ENCODE results near the gene ANGPTL4. TPM values are rescaled to one million over a fixed set of nuclear protein-coding genes. Genes with fewer than 3 reads are reported as not detected.
"Not testable (repeated sequence)": the region's sequence is repeated elsewhere in the genome, so short reads cannot be mapped to it uniquely, and the experiment has no call there.

The ANGPTL4 gene
- total RNA-seq, 1 donor from 2014 or later = 6.3 TPM

GRCh38 chr19:8377598-8377997 lies 13.6 kb downstream of the ANGPTL4 start:
- ATAC-seq (no peak), DNase-seq (no peak)
- H3K36me3 ChIP-seq = no peaks in the 10 kb centered on the region
- H3K4me1 ChIP-seq = no peaks in the 10 kb centered on the region
- H3K4me3 ChIP-seq = no peak overlapping the region
- TF ChIP-seq CTCF (IDR thresholded peaks at IDR 0.05) = no peak
- H3K27me3 ChIP-seq = no peaks in the 10 kb centered on the region
- intact Hi-C loops (cut with DNase I) = no loop called here
- no peaks in the 10 kb centered on the region for H3K9me3 ChIP-seq
- H3K27ac ChIP-seq = no peak overlapping the region

- H3K36me3 ChIP-seq; H3K27me3 ChIP-seq; H3K4me1 ChIP-seq; H3K9me3 ChIP-seq; H3K4me3 ChIP-seq; ATAC-seq; DNase-seq; intact Hi-C loops (cut with DNase I); H3K27ac ChIP-seq: not testable (repeated sequence)
Observed at GRCh38 chr19:8379156-8379891, 15.4 kb downstream of the ANGPTL4 start.

- intact Hi-C loops (cut with DNase I); H3K4me3 ChIP-seq; H3K27me3 ChIP-seq; H3K27ac ChIP-seq; H3K9me3 ChIP-seq; H3K36me3 ChIP-seq; DNase-seq; ATAC-seq: not testable (repeated sequence)
- peaks cover 14% of the 10 kb centered on the region for H3K4me1 ChIP-seq
Observed at GRCh38 chr19:8384569-8384968, 20.6 kb downstream of the ANGPTL4 start.

DNA sequence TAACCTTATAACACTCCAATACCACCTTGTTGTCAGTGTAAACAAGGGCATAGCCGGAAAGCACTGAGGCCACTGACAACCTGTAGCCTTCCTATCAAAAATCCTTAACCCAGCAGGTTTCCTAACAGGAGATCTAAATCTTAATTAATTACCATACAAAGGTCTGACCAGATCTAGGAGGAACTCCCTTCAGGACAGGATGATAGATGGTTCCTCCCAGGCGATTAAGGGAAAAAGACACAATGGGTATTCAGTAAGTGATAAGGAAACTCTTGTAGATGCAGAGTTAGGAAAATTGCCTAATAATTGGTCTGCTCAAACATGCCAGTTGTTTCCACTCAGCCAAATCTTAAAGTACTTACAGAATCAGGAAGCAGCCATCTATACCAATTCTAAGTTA lies 21.1 kb downstream of the ANGPTL4 start:
- not testable (repeated sequence) for DNase-seq
- peak overlapping the region; percentile 17 for H3K27ac ChIP-seq

GRCh38 chr19:8385566-8385965 lies 21.6 kb downstream of the ANGPTL4 start:
- H3K9me3 ChIP-seq; H3K27me3 ChIP-seq; DNase-seq; H3K4me3 ChIP-seq; ATAC-seq; H3K36me3 ChIP-seq; intact Hi-C loops (cut with DNase I): not testable (repeated sequence)
- H3K4me1 ChIP-seq = peaks cover 14% of the 10 kb centered on the region
- peak overlapping the region; percentile 17 for H3K27ac ChIP-seq

More for the DNA sequence above, 21.1 kb downstream of the ANGPTL4 start:
- peaks cover 14% of the 10 kb centered on the region for H3K4me1 ChIP-seq
- intact Hi-C loops (cut with DNase I); H3K9me3 ChIP-seq; H3K36me3 ChIP-seq; H3K27me3 ChIP-seq; ATAC-seq; H3K4me3 ChIP-seq: not testable (repeated sequence)

DNA sequence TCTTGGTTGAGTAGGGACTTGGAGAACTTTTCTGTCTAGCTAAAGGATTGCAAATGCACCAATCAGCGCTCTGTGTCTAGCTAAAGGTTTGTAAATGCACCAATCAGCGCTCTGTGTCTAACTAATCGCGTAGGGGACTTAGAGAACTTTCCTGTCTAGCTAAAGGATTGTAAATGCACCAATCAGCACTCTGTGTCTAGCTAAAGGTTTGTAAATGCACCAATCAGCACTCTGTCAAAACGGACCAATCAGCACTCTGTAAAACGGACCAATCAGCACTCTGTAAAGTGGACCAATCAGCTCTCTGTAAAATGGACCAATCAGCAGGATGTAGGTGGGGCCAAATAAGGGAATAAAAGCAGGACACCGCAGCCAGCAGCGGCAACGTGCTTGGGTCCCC lies 22.5 kb downstream of the ANGPTL4 start:
- H3K27ac ChIP-seq; H3K4me3 ChIP-seq; H3K27me3 ChIP-seq; H3K9me3 ChIP-seq; intact Hi-C loops (cut with DNase I); DNase-seq; H3K36me3 ChIP-seq; ATAC-seq: not testable (repeated sequence)
- peaks cover 20% of the 10 kb centered on the region for H3K4me1 ChIP-seq

DNA sequence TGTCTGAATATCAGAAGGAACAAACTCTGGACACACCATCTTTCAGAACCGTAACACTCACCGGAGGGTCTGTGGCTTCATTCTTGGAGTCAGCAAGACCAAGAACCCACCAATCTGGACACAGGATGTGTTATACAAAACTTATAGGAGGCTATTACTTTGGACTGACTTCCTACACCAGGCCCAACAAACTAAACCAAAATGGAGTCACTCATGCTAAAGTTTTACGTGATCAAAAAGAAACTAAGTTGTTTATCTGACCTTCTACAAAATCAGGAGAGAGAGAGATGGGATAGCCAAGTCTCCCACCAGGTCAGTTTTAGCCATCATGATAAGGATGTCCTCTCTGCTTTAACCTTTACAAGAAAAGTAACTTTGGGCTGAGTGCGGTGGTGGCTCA lies 23.0 kb downstream of the ANGPTL4 start:
- Histone ChIP-seq H3K4me1 (peaks cover 26% of the 10 kb centered on the region), H3K36me3 (no peaks in the 10 kb centered on the region), H3K4me3 (no peak overlapping the region), H3K9me3 (no peaks in the 10 kb centered on the region), H3K27me3 (no peaks in the 10 kb centered on the region), H3K27ac (no peak overlapping the region)
- no peak for TF ChIP-seq CTCF (IDR thresholded peaks at IDR 0.05)
- intact Hi-C loops (cut with DNase I) = no loop called here
- DNase-seq (no peak), ATAC-seq (no peak)

- Histone ChIP-seq H3K36me3 (no peaks in the 10 kb centered on the region), H3K4me3 (no peak overlapping the region), H3K27ac (no peak overlapping the region), H3K9me3 (no peaks in the 10 kb centered on the region), H3K4me1 (peaks cover 36% of the 10 kb centered on the region), H3K27me3 (no peaks in the 10 kb centered on the region)
- ATAC-seq (no peak), DNase-seq (no peak)
- intact Hi-C loops (cut with DNase I) = no loop called here
- no peak for TF ChIP-seq CTCF (IDR thresholded peaks at IDR 0.05)
Observed at GRCh38 chr19:8387688-8388611, 24.0 kb downstream of the ANGPTL4 start.
